Loucy (cell line): ENCODE results near the gene RPS19BP1.

Source experiments
- H2AFZ ChIP-seq: fragments of 200-600 bp; sonication (generic); 2 replicates; pipeline ENCODE4 v1.6.0; 2016; ENCODE audit warnings: antibody characterized with exemption, mild to moderate bottlenecking, low read length, moderate library complexity
- H3F3A ChIP-seq: fragments of 200-600 bp; 2 replicates; pipeline ENCODE4 v1.6.0; 2016; ENCODE audit warnings: antibody characterized with exemption, low read depth, mild to moderate bottlenecking
- H3K27me3 ChIP-seq: fragments of 200-600 bp; sonication (generic); 2 replicates; pipeline ENCODE4 v1.6.1; 2014; ENCODE audit warnings: low read length, mild to moderate bottlenecking; ENCODE audit not compliant: insufficient read depth, poor library complexity, severe bottlenecking
- H3K36me3 ChIP-seq: fragments of 200-600 bp; sonication (generic); 2 replicates; pipeline ENCODE4 v1.6.1; 2016; ENCODE audit warnings: low read length; ENCODE audit not compliant: insufficient read depth
- H3K4me1 ChIP-seq: fragments of 200-600 bp; sonication (generic); 2 replicates; pipeline ENCODE4 v1.5.1; 2014; ENCODE audit warnings: low read length, mild to moderate bottlenecking; ENCODE audit not compliant: insufficient read depth, poor library complexity, severe bottlenecking
- H3K4me2 ChIP-seq: fragments of 200-600 bp; sonication (generic); 2 replicates; pipeline ENCODE4 v1.6.0; 2014; ENCODE audit warnings: antibody characterized with exemption, low read length, low read depth, mild to moderate bottlenecking; ENCODE audit not compliant: poor library complexity, severe bottlenecking
- H3K4me3 ChIP-seq: fragments of 200-600 bp; sonication (generic); 2 replicates; pipeline ENCODE4 v1.5.1; 2014; ENCODE audit warnings: low read length, mild to moderate bottlenecking, mixed read lengths; ENCODE audit not compliant: poor library complexity, severe bottlenecking
- H3K79me2 ChIP-seq: fragments of 200-600 bp; sonication (generic); 2 replicates; pipeline ENCODE4 v1.6.1; 2014; ENCODE audit warnings: low read length; ENCODE audit not compliant: insufficient read depth
- H3K9ac ChIP-seq: fragments of 200-600 bp; sonication (generic); 2 replicates; pipeline ENCODE4 v1.6.0; 2014; ENCODE audit warnings: mild to moderate bottlenecking, low read depth, low read length, moderate library complexity; ENCODE audit not compliant: poor library complexity, severe bottlenecking
- H3K9me2 ChIP-seq: fragments of 200-600 bp; sonication (generic); replicated peaks from 2 replicates; pipeline ENCODE4 v1.6.1; 2016; ENCODE audit warnings: low read depth, low read length, mixed read lengths
- H3K9me3 ChIP-seq: fragments of 200-600 bp; sonication (generic); 2 replicates; pipeline ENCODE4 v1.6.1; 2014; ENCODE audit warnings: mild to moderate bottlenecking, antibody characterized with exemption, low read length, low read depth; ENCODE audit not compliant: insufficient read depth
- H4K20me1 ChIP-seq: fragments of 200-600 bp; sonication (generic); 2 replicates; pipeline ENCODE4 v1.6.0; 2014; ENCODE audit warnings: antibody characterized with exemption, low read length, mild to moderate bottlenecking; ENCODE audit not compliant: insufficient read depth, poor library complexity, severe bottlenecking
- CTCF ChIP-seq: fragments of 200-600 bp; sonication (generic); conservative IDR thresholded peaks from 2 replicates; pipeline ENCODE4 v1.5.1; 2014; ENCODE audit warnings: mild to moderate bottlenecking, antibody characterized with exemption, low read length
- EZH2phosphoT487 ChIP-seq: fragments of 200-600 bp; IDR thresholded peaks from 2 replicates; pipeline ENCODE4 v1.6.1; 2018; ENCODE audit warnings: antibody characterized with exemption, mild to moderate bottlenecking, moderate library complexity, borderline replicate concordance

The RPS19BP1 gene

GRCh38 chr22:39554151-39554550, 21.6 kb upstream of the RPS19BP1 start:
- no peaks in the 10 kb centered on the region for H4K20me1 ChIP-seq
- no peaks in the 10 kb centered on the region for H3K9me3 ChIP-seq
- no peaks in the 10 kb centered on the region for H3F3A ChIP-seq
- no peak for TF ChIP-seq CTCF
- TF ChIP-seq EZH2phosphoT487 = no peak
- H3K9ac ChIP-seq = no peak overlapping the region
- H3K27me3 ChIP-seq = no peaks in the 10 kb centered on the region
- H3K4me2 ChIP-seq = no peak overlapping the region
- no peak overlapping the region for H2AFZ ChIP-seq
- H3K9me2 ChIP-seq = no peaks in the 10 kb centered on the region
- H3K4me1 ChIP-seq = no peaks in the 10 kb centered on the region
- H3K36me3 ChIP-seq = no peaks in the 10 kb centered on the region
- H3K79me2 ChIP-seq = no peaks in the 10 kb centered on the region
- no peak overlapping the region for H3K4me3 ChIP-seq

- Histone ChIP-seq H3K4me3 (no peak overlapping the region), H3K9me2 (no peaks in the 10 kb centered on the region), H3F3A (no peaks in the 10 kb centered on the region), H3K4me2 (no peak overlapping the region), H3K36me3 (no peaks in the 10 kb centered on the region), H3K9ac (no peak overlapping the region), H3K27me3 (peaks cover under 1% of the 10 kb centered on the region), H2AFZ (no peak overlapping the region), H3K9me3 (no peaks in the 10 kb centered on the region), H3K4me1 (no peaks in the 10 kb centered on the region), H3K79me2 (no peaks in the 10 kb centered on the region), H4K20me1 (no peaks in the 10 kb centered on the region)
- TF ChIP-seq EZH2phosphoT487 = no peak
- TF ChIP-seq CTCF = no peak
Observed at GRCh38 chr22:39553429-39553828, 20.9 kb upstream of the RPS19BP1 start.

GRCh38 chr22:39547587-39547947, 15.0 kb upstream of the RPS19BP1 start:
- Histone ChIP-seq H3K9me2 (no peaks in the 10 kb centered on the region), H3K4me2 (no peak overlapping the region), H3K36me3 (no peaks in the 10 kb centered on the region), H3F3A (no peaks in the 10 kb centered on the region), H3K4me3 (no peak overlapping the region), H3K9me3 (no peaks in the 10 kb centered on the region), H3K79me2 (no peaks in the 10 kb centered on the region), H3K4me1 (peaks cover 14% of the 10 kb centered on the region), H3K27me3 (peaks cover 6% of the 10 kb centered on the region), H2AFZ (no peak overlapping the region), H4K20me1 (no peaks in the 10 kb centered on the region), H3K9ac (no peak overlapping the region)
- TF ChIP-seq CTCF (no peak), EZH2phosphoT487 (no peak)
